ENCODE results near the gene SMIM10L2A.
A peak's percentile ranks its signal among the peaks of the same experiment; 100 is the strongest.

The SMIM10L2A gene

GRCh38 chrX:135421932-135422809, at the start of gene SMIM10L2A:
Gene SMIM10L2A (plus strand): TSS chrX:135421944. CDS start chrX:135422132, 188 bp downstream.
- Histone ChIP-seq H3K4me3 (ENCODE audit: insufficient read length, low read depth) (peak within 1 kb of the TSS; percentile 30), H3K9ac (ENCODE audit: insufficient read length, low read depth) (peak within 1 kb of the TSS; percentile 72), H3K36me3 (ENCODE audit: insufficient read depth, insufficient read length, low read length) (no peaks in the 10 kb centered on the region), H3K27me3 (ENCODE audit: insufficient read depth, insufficient read length) (no peaks in the 10 kb centered on the region), H3K4me1 (ENCODE audit: insufficient read depth, insufficient read length) (peaks cover 2% of the 10 kb centered on the region), H3K9me3 (ENCODE audit: insufficient read depth, low read length) (no peaks in the 10 kb centered on the region)
- TF ChIP-seq SUZ12 (IDR thresholded peaks at IDR 0.05; ENCODE audit: extremely low read depth, insufficient read depth, insufficient read length) (no peak), YY1 (IDR thresholded peaks at IDR 0.05; ENCODE audit: insufficient read depth, insufficient read length) (no peak), ZNF274 (IDR thresholded peaks at IDR 0.05; ENCODE audit: low read depth, low read length) (no peak)
- no peak for DNase-seq (ENCODE audit: low read depth, low spot score)

- Histone ChIP-seq H3K9ac (ENCODE audit: insufficient read length, low read depth) (no peak overlapping the region), H3K4me3 (ENCODE audit: insufficient read length, low read depth) (no peak overlapping the region), H3K36me3 (ENCODE audit: insufficient read depth, insufficient read length, low read length) (no peaks in the 10 kb centered on the region), H3K4me1 (ENCODE audit: insufficient read depth, insufficient read length) (no peaks in the 10 kb centered on the region), H3K9me3 (ENCODE audit: insufficient read depth, low read length) (no peaks in the 10 kb centered on the region; the same call in 1 of the 2 replicates), H3K27me3 (ENCODE audit: insufficient read depth, insufficient read length) (no peaks in the 10 kb centered on the region)
- DNase-seq (ENCODE audit: low read depth, low spot score) = no peak
- TF ChIP-seq YY1 (IDR thresholded peaks at IDR 0.05; ENCODE audit: insufficient read depth, insufficient read length) (no peak), ZNF274 (IDR thresholded peaks at IDR 0.05; ENCODE audit: low read depth, low read length) (no peak), SUZ12 (IDR thresholded peaks at IDR 0.05; ENCODE audit: extremely low read depth, insufficient read depth, insufficient read length) (no peak)
Measured at GRCh38 chrX:135373357-135373756, 48.4 kb upstream of the SMIM10L2A start.

DNA sequence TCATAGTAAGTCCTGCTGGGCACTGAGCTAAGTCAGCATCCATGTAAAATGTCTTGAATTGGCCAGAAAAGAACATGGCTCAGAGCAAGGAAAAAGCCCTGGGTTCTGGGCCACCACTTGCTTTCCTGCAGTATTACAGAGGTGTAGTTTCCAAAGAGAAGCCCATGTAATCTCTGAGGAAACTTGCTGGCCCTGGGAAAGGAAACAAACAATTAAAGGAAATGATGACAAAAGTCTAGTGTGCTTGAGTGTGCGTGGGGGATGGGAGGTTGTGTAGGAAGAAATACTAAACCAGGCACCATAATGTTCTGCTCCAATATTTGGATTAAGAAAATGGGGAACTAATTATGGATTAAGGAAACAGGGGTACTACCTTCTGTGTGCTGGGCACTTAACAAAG, 39.5 kb upstream of the SMIM10L2A start:
- Histone ChIP-seq H3K4me1 (ENCODE audit: insufficient read depth, insufficient read length) (peaks cover 1% of the 10 kb centered on the region), H3K9ac (ENCODE audit: insufficient read length, low read depth) (no peak overlapping the region), H3K4me3 (ENCODE audit: insufficient read length, low read depth) (no peak overlapping the region), H3K36me3 (ENCODE audit: insufficient read depth, insufficient read length, low read length) (no peaks in the 10 kb centered on the region), H3K27me3 (ENCODE audit: insufficient read depth, insufficient read length) (no peaks in the 10 kb centered on the region), H3K9me3 (ENCODE audit: insufficient read depth, low read length) (no peaks in the 10 kb centered on the region)
- TF ChIP-seq SUZ12 (IDR thresholded peaks at IDR 0.05; ENCODE audit: extremely low read depth, insufficient read depth, insufficient read length) = no peak
- no peak for TF ChIP-seq ZNF274 (IDR thresholded peaks at IDR 0.05; ENCODE audit: low read depth, low read length)
- no peak for DNase-seq (ENCODE audit: low read depth, low spot score)

DNA sequence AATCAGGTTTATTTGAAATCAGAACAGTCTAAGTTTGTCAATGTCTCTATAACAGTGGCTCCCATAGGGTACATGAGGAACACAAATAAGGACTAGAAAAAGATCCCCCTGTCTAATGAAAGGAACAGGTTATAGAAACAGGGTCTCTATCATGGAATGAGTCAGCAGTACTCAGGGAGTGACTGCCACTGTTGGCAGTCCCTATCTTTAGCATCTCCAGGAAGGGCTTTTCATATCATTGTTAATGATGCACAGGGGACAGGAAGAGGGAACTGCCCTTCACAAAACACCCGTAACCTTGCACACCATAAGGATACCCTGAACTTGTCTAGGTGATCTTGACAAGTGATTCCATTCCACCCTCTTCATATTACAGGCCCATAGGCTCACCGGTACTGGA, 38.5 kb upstream of the SMIM10L2A start:
- TF ChIP-seq SUZ12 (IDR thresholded peaks at IDR 0.05; ENCODE audit: extremely low read depth, insufficient read depth, insufficient read length) (no peak), ZNF274 (IDR thresholded peaks at IDR 0.05; ENCODE audit: low read depth, low read length) (no peak), YY1 (IDR thresholded peaks at IDR 0.05; ENCODE audit: insufficient read depth, insufficient read length) (no peak)
- no peak overlapping the region for H3K9ac ChIP-seq (ENCODE audit: insufficient read length, low read depth)
- no peak overlapping the region for H3K4me3 ChIP-seq (ENCODE audit: insufficient read length, low read depth)
- H3K4me1 ChIP-seq (ENCODE audit: insufficient read depth, insufficient read length) = peaks cover 1% of the 10 kb centered on the region
- no peaks in the 10 kb centered on the region for H3K36me3 ChIP-seq (ENCODE audit: insufficient read depth, insufficient read length, low read length)
- H3K27me3 ChIP-seq (ENCODE audit: insufficient read depth, insufficient read length) = no peaks in the 10 kb centered on the region
- H3K9me3 ChIP-seq (ENCODE audit: insufficient read depth, low read length) = no peaks in the 10 kb centered on the region
- no peak for DNase-seq (ENCODE audit: low read depth, low spot score)

DNA sequence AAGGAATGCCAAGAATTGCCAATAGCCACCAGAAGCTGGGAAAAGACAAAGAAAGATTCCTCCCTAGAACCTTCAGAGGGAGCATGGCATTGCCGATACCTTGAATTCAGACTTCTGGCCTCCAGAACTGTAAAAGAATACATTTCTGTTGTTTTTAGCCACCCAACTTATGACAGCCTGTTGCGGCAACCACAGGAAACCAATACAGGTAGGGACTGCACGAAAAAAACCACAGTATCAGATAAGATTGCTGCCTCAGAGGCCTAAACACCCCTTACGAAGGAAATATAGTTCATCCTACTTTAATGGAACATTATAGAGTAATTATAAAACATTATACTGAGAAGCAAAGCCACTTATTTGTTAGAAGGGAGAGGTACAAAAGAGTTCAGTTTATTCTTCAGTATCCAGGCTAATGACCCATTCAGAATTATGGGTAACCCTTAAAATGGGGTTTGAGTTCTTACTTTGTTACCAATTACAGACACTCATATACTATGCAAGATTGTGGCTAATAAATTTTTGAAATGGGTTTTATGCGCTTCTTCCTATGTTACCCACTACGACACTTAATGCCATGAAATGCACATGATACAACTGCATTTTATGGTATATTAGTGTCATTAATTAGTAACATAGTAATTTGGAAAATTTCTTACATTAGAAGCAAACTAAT, 37.4 kb upstream of the SMIM10L2A start:
- TF ChIP-seq SUZ12 (IDR thresholded peaks at IDR 0.05; ENCODE audit: extremely low read depth, insufficient read depth, insufficient read length) (no peak), YY1 (IDR thresholded peaks at IDR 0.05; ENCODE audit: insufficient read depth, insufficient read length) (no peak), ZNF274 (IDR thresholded peaks at IDR 0.05; ENCODE audit: low read depth, low read length) (no peak)
- peaks cover 1% of the 10 kb centered on the region for H3K4me1 ChIP-seq (ENCODE audit: insufficient read depth, insufficient read length)
- H3K4me3 ChIP-seq (ENCODE audit: insufficient read length, low read depth) = no peak overlapping the region
- no peak for DNase-seq (ENCODE audit: low read depth, low spot score)
- H3K9ac ChIP-seq (ENCODE audit: insufficient read length, low read depth) = no peak overlapping the region
- no peaks in the 10 kb centered on the region for H3K9me3 ChIP-seq (ENCODE audit: insufficient read depth, low read length)
- no peaks in the 10 kb centered on the region for H3K36me3 ChIP-seq (ENCODE audit: insufficient read depth, insufficient read length, low read length)
- H3K27me3 ChIP-seq (ENCODE audit: insufficient read depth, insufficient read length) = no peaks in the 10 kb centered on the region

DNA sequence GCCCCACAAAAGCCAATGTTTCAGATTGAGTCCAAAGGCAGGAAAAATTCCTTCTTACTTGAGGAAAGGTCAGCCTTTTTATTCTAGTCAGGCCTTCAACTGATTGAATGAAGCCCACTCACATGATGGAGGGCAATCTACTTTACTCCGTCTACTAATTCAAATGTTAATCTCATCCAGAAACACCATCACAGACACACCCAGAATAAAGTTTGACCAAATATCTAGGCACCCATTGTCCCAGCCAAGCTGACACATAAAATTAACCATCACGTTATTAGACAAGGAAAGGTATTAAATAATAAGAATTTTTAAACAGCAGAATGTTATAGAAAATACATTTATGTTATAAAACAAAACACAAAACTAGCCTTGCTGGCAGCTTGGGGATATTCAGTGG, 32.9 kb upstream of the SMIM10L2A start:
- H3K4me3 ChIP-seq (ENCODE audit: insufficient read length, low read depth) = no peak overlapping the region
- H3K9ac ChIP-seq (ENCODE audit: insufficient read length, low read depth) = no peak overlapping the region
- no peaks in the 10 kb centered on the region for H3K9me3 ChIP-seq (ENCODE audit: insufficient read depth, low read length)
- H3K27me3 ChIP-seq (ENCODE audit: insufficient read depth, insufficient read length) = no peaks in the 10 kb centered on the region
- no peaks in the 10 kb centered on the region for H3K36me3 ChIP-seq (ENCODE audit: insufficient read depth, insufficient read length, low read length)
- no peak for DNase-seq (ENCODE audit: low read depth, low spot score)
- no peaks in the 10 kb centered on the region for H3K4me1 ChIP-seq (ENCODE audit: insufficient read depth, insufficient read length)
- TF ChIP-seq YY1 (IDR thresholded peaks at IDR 0.05; ENCODE audit: insufficient read depth, insufficient read length) (no peak), SUZ12 (IDR thresholded peaks at IDR 0.05; ENCODE audit: extremely low read depth, insufficient read depth, insufficient read length) (no peak), ZNF274 (IDR thresholded peaks at IDR 0.05; ENCODE audit: low read depth, low read length) (no peak)

GRCh38 chrX:135389243-135389642, 32.5 kb upstream of the SMIM10L2A start:
- H3K9ac ChIP-seq (ENCODE audit: insufficient read length, low read depth) = no peak overlapping the region

More at GRCh38 chrX:135389243-135389642, 32.5 kb upstream of the SMIM10L2A start:
- DNase-seq (ENCODE audit: low read depth, low spot score) = no peak
- Histone ChIP-seq H3K27me3 (ENCODE audit: insufficient read depth, insufficient read length) (no peaks in the 10 kb centered on the region), H3K4me3 (ENCODE audit: insufficient read length, low read depth) (no peak overlapping the region), H3K4me1 (ENCODE audit: insufficient read depth, insufficient read length) (no peaks in the 10 kb centered on the region), H3K36me3 (ENCODE audit: insufficient read depth, insufficient read length, low read length) (no peaks in the 10 kb centered on the region), H3K9me3 (ENCODE audit: insufficient read depth, low read length) (no peaks in the 10 kb centered on the region)
- no peak for TF ChIP-seq SUZ12 (IDR thresholded peaks at IDR 0.05; ENCODE audit: extremely low read depth, insufficient read depth, insufficient read length)
- TF ChIP-seq YY1 (IDR thresholded peaks at IDR 0.05; ENCODE audit: insufficient read depth, insufficient read length) = no peak
- TF ChIP-seq ZNF274 (IDR thresholded peaks at IDR 0.05; ENCODE audit: low read depth, low read length) = no peak
